HepG2 (cell line): ENCODE results near the gene PPCS. TPM values are rescaled to one million over a fixed set of nuclear protein-coding genes. Genes with fewer than 3 reads are reported as not detected.
A peak's percentile ranks its signal among the peaks of the same experiment; 100 is the strongest.

Experiments
- ASH2L ChIP-seq: fragments of 300-600, 200-600 bp; sonication (generic); IDR thresholded peaks from 2 replicates; pipeline ENCODE4 v1.7.0; 2017; ENCODE audit warnings: low read depth, mild to moderate bottlenecking, moderate library complexity, mixed read lengths, low read length; ENCODE audit not compliant: insufficient read length
- CBX2 ChIP-seq, 2 experiments: fragments of 200-600 bp in 1 of 2; sonication (generic); formaldehyde crosslinking in 1 of 2; IDR thresholded peaks; 2 replicates each; pipeline versions ENCODE4 v1.7.0 to v1.8.1; 2018 to 2022; ENCODE audit warnings: low read depth in 2 of 2, low read length in 1 of 2, mild to moderate bottlenecking in 1 of 2, missing genetic modification reagents in 1 of 2
- CEBPB ChIP-seq: IDR thresholded peaks from 2 replicates; pipeline ENCODE4 v1.6.1; 2011; ENCODE audit warnings: low read depth, low read length, improper control_type of control experiment, borderline replicate concordance
- HNF4A ChIP-seq: sonication (generic); formaldehyde crosslinking; IDR thresholded peaks from 2 replicates; pipeline ENCODE4 v1.4.0; 2020; ENCODE audit warnings: missing genetic modification reagents
- HNF4G ChIP-seq, 2 experiments: sonication (generic) in 1 of 2; formaldehyde crosslinking in 1 of 2; IDR thresholded peaks; 2 replicates each; pipeline versions ENCODE4 v1.4.0 to v1.6.1; 2011 to 2020; ENCODE audit warnings: borderline replicate concordance in 2 of 2, low read depth in 2 of 2, mild to moderate bottlenecking in 2 of 2, low read length in 1 of 2, missing genetic modification reagents in 1 of 2, moderate library complexity in 1 of 2
- HOMEZ ChIP-seq: IDR thresholded peaks from 2 replicates; pipeline ENCODE4 v1.6.1; 2016; ENCODE audit warnings: low read depth
- LCORL ChIP-seq, 2 experiments: fragments of 450-650 bp in 1 of 2; sonication (generic) in 1 of 2; formaldehyde crosslinking in 1 of 2; IDR thresholded peaks; 2 replicates each; pipeline versions ENCODE4 v1.5.0 to v1.6.1; 2017 to 2020; ENCODE audit warnings: antibody characterized with exemption in 1 of 2, missing genetic modification reagents in 1 of 2
- NFKBIZ ChIP-seq: IDR thresholded peaks from 2 replicates; pipeline ENCODE4 v1.6.1; 2018; ENCODE audit warnings: missing genetic modification reagents, missing compliant biosample characterization
- TEAD3 ChIP-seq: optimal IDR thresholded peaks from 2 replicates; pipeline ENCODE3; 2016; ENCODE audit warnings: borderline replicate concordance
- THAP11 ChIP-seq: IDR thresholded peaks from 2 replicates; pipeline ENCODE4 v1.6.1; 2016; ENCODE audit warnings: missing biosample characterization, missing genetic modification reagents
- polyA plus RNA-seq, 8 experiments: library from polyadenylated mRNA; depleted of rRNA in 3 of 8; stranded (reverse) in 7 of 8; unstranded in 1 of 8; fragments of >200 nt; fragmentation: Illumina TruSeq in 4 of 8; extraction: Trizol in 4 of 8; gene quantifications; 2 replicates each; pipeline versions ENCODE4 v1.2.1 to v1.2.3, GENCODE V29; 2011 to 2016; ENCODE audit warnings: low read depth in 4 of 8, missing spikeins in 1 of 8, mixed read lengths in 1 of 8; ENCODE audit not compliant: insufficient read depth in 1 of 8
- total RNA-seq, 5 experiments: library from RNA; depleted of rRNA; stranded (reverse); fragments of >200 nt; fragmentation: Illumina TruSeq; extraction: Trizol; gene quantifications; 2 replicates each; pipeline ENCODE4 v1.2.3, GENCODE V29; 2016; ENCODE audit warnings: low read depth in 1 of 5
- TF ChIP-seq, protein P1 (sequence below): IDR thresholded peaks from 2 replicates; pipeline ENCODE4 v1.4.0; 2020; ENCODE audit warnings: mild to moderate bottlenecking, missing genetic modification reagents
- TF ChIP-seq, protein P2 (sequence below): sonication (generic); formaldehyde crosslinking; IDR thresholded peaks from 2 replicates; pipeline ENCODE4 v1.5.0; 2020; ENCODE audit warnings: missing genetic modification reagents, mild to moderate bottlenecking, borderline replicate concordance

The PPCS gene
- total and polyA plus RNA-seq, 2 of the 13 experiments (the other 11 are each of a cell fraction or from before 2014, with no cell fraction given) = 13.4 to 38.9 TPM

- TF ChIP-seq ASH2L = peak; percentile 30
- TF ChIP-seq THAP11 (CRISPR knock-in tag) = peak; percentile 24; the same call in 1 of the 2 replicates
- no peak for TF ChIP-seq NFKBIZ (CRISPR knock-in tag)
- TF ChIP-seq CBX2 (IDR thresholded peaks at IDR 0.05; ENCODE audit: low read depth, low read length) = no peak
- TF ChIP-seq CBX2 (CRISPR knock-in tag; IDR thresholded peaks at IDR 0.05; ENCODE audit: low read depth) = no peak
- TF ChIP-seq, protein P1, sequence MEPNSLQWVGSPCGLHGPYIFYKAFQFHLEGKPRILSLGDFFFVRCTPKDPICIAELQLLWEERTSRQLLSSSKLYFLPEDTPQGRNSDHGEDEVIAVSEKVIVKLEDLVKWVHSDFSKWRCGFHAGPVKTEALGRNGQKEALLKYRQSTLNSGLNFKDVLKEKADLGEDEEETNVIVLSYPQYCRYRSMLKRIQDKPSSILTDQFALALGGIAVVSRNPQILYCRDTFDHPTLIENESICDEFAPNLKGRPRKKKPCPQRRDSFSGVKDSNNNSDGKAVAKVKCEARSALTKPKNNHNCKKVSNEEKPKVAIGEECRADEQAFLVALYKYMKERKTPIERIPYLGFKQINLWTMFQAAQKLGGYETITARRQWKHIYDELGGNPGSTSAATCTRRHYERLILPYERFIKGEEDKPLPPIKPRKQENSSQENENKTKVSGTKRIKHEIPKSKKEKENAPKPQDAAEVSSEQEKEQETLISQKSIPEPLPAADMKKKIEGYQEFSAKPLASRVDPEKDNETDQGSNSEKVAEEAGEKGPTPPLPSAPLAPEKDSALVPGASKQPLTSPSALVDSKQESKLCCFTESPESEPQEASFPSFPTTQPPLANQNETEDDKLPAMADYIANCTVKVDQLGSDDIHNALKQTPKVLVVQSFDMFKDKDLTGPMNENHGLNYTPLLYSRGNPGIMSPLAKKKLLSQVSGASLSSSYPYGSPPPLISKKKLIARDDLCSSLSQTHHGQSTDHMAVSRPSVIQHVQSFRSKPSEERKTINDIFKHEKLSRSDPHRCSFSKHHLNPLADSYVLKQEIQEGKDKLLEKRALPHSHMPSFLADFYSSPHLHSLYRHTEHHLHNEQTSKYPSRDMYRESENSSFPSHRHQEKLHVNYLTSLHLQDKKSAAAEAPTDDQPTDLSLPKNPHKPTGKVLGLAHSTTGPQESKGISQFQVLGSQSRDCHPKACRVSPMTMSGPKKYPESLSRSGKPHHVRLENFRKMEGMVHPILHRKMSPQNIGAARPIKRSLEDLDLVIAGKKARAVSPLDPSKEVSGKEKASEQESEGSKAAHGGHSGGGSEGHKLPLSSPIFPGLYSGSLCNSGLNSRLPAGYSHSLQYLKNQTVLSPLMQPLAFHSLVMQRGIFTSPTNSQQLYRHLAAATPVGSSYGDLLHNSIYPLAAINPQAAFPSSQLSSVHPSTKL (CRISPR knock-in tag) = peak; percentile 48; the same call in 1 of the 2 replicates
- peak; percentile 88 for TF ChIP-seq HNF4A (CRISPR knock-in tag)
- TF ChIP-seq HNF4G (IDR thresholded peaks at IDR 0.05; ENCODE audit: borderline replicate concordance, low read depth, low read length) = peak; percentile 84
- no peak for TF ChIP-seq HNF4G (CRISPR knock-in tag; IDR thresholded peaks at IDR 0.05; ENCODE audit: borderline replicate concordance, low read depth)
- 0 out of 2 replicates have a peak, but pooled peaks have one; percentile 14 for TF ChIP-seq HOMEZ (CRISPR knock-in tag)
- TF ChIP-seq LCORL (IDR thresholded peaks at IDR 0.05) = no peak
- TF ChIP-seq LCORL (CRISPR knock-in tag; IDR thresholded peaks at IDR 0.05) = 0 out of 2 replicates have a peak, but pooled peaks have one; percentile 33
- peak; percentile 75; the same call in 1 of the 2 replicates for TF ChIP-seq CEBPB
- TF ChIP-seq TEAD3 (CRISPR knock-in tag) = peak; percentile 47
- TF ChIP-seq, protein P2, sequence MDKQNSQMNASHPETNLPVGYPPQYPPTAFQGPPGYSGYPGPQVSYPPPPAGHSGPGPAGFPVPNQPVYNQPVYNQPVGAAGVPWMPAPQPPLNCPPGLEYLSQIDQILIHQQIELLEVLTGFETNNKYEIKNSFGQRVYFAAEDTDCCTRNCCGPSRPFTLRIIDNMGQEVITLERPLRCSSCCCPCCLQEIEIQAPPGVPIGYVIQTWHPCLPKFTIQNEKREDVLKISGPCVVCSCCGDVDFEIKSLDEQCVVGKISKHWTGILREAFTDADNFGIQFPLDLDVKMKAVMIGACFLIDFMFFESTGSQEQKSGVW (CRISPR knock-in tag) = no peak
These were observed 9.7 kb downstream of the PPCS start (continued) for GRCh38 chr1:42466030-42466429.
